ACHN (cell line): Measurements from ENCODE around the gene OR1J4.
"Not testable (repeated sequence)": the region's sequence is repeated elsewhere in the genome, so short reads cannot be mapped to it uniquely, and the experiment has no call there.

Experiments
- DNase-seq: peaks from one replicate; pipeline ENCODE4 v3.0.0-alpha.2; 2015
- in situ Hi-C: cut with HindIII; loops from 2 replicates; pipeline ENCODE4 v1.10.0; 2017; ENCODE audit warnings: low sequenced_read_pairs, low pct_ligation_motif_present, low pct_unique_long_range_greater_than_20kb

Gene OR1J4

GRCh38 chr9:122518841-122519240, at the start of gene OR1J4:
OR1J4 (plus strand) TSS chr9:122519141; CDS start chr9:122519141, 0 bp downstream.
- in situ Hi-C loops: no loop called here
- DNase-seq: no peak

GRCh38 chr9:122474561-122474960, 44.4 kb upstream of the OR1J4 start:
- no peak for DNase-seq
- in situ Hi-C loops: no loop called here

- in situ Hi-C loops: no loop called here
- DNase-seq: no peak
Measured at GRCh38 chr9:122475717-122476116, 43.2 kb upstream of the OR1J4 start.

GRCh38 chr9:122477346-122477745, 41.6 kb upstream of the OR1J4 start:
- in situ Hi-C loops: no loop called here
- no peak for DNase-seq

GRCh38 chr9:122477826-122478225, 41.1 kb upstream of the OR1J4 start, which contains the start of gene OR1J1:
OR1J1 (minus strand) TSS chr9:122477926; CDS start chr9:122477926, 0 bp downstream.
- in situ Hi-C loops: no loop called here
- no peak for DNase-seq

- no peak for DNase-seq
- in situ Hi-C loops: no loop called here
Measured at GRCh38 chr9:122479062-122479461, 39.9 kb upstream of the OR1J4 start.

- DNase-seq: peak; percentile 41
- in situ Hi-C loops: no loop called here
Measured at GRCh38 chr9:122498883-122499288, 20.1 kb upstream of the OR1J4 start.

- in situ Hi-C loops: no loop called here
- DNase-seq: no peak
Measured at GRCh38 chr9:122506964-122507363, 12.0 kb upstream of the OR1J4 start.

- in situ Hi-C loops: no loop called here
- no peak for DNase-seq
Measured at GRCh38 chr9:122510502-122510901, 8.4 kb upstream of the OR1J4 start, which contains the start of gene OR1J2. OR1J2 (plus strand) TSS chr9:122510802; CDS start chr9:122510802, 0 bp downstream.

- DNase-seq: no peak
- in situ Hi-C loops: no loop called here
Measured at GRCh38 chr9:122518226-122518625, 715 bp upstream of the OR1J4 start.

- in situ Hi-C loops: no loop called here
Measured at GRCh38 chr9:122519376-122519775, 435 bp downstream of the OR1J4 start.

GRCh38 chr9:122526602-122527001, 7.7 kb downstream of the OR1J4 start:
- DNase-seq: no peak
- in situ Hi-C loops: no loop called here

More at GRCh38 chr9:122519376-122519775, 435 bp downstream of the OR1J4 start:
- DNase-seq: no peak

GRCh38 chr9:122527193-122527592, 8.3 kb downstream of the OR1J4 start, which contains the start of gene OR1N1:
OR1N1 (minus strand) TSS chr9:122527293; CDS start chr9:122527293, 0 bp downstream.
- in situ Hi-C loops: no loop called here
- no peak for DNase-seq

- in situ Hi-C loops, DNase-seq: not testable (repeated sequence)
Measured at GRCh38 chr9:122531157-122531556, 12.2 kb downstream of the OR1J4 start.

- in situ Hi-C loops: no loop called here
- no peak for DNase-seq
Measured at GRCh38 chr9:122536134-122536533, 17.2 kb downstream of the OR1J4 start.

- DNase-seq, in situ Hi-C loops: not testable (repeated sequence)
Measured at GRCh38 chr9:122537066-122537465, 18.1 kb downstream of the OR1J4 start.

- no peak for DNase-seq
- in situ Hi-C loops: no loop called here
Measured at GRCh38 chr9:122538757-122539156, 19.8 kb downstream of the OR1J4 start.

- in situ Hi-C loops: no loop called here
- DNase-seq: no peak
Measured at GRCh38 chr9:122546196-122546595, 27.3 kb downstream of the OR1J4 start.

- in situ Hi-C loops: no loop called here
- no peak for DNase-seq
Measured at GRCh38 chr9:122551371-122551770, 32.4 kb downstream of the OR1J4 start.

- in situ Hi-C loops: no loop called here
- DNase-seq: no peak
Measured at GRCh38 chr9:122552812-122553211, 33.9 kb downstream of the OR1J4 start, which contains the start of gene OR1N2. OR1N2 (plus strand) TSS chr9:122553112; CDS start chr9:122553212, 100 bp downstream.

GRCh38 chr9:122561446-122561845, 42.5 kb downstream of the OR1J4 start:
- DNase-seq: no peak
- in situ Hi-C loops: no loop called here
